Renal cortical epithelial cell (primary cell): ENCODE results near the gene CCHCR1. TPM values are rescaled to one million over a fixed set of nuclear protein-coding genes. Genes with fewer than 3 reads are reported as not detected.
A peak's percentile ranks its signal among the peaks of the same experiment; 100 is the strongest.

Experiments
- DNase-seq: peaks from one replicate; pipeline ENCODE4 v3.0.0-alpha.2; 2011; ENCODE audit warnings: low read depth
- total RNA-seq: library from RNA; depleted of rRNA; stranded (reverse); fragments of >200 nt; gene quantifications from 2 replicates; pipeline ENCODE4 v1.2.3, GENCODE V29; 2014

CCHCR1 gene
- total RNA-seq, 1 donor from 2014 or later: 21.0 TPM

- DNase-seq: peak; percentile 41
These were observed 29.4 kb downstream of the CCHCR1 start for GRCh38 chr6:31128093-31128676.

GRCh38 chr6:31126396-31127175, 31.0 kb downstream of the CCHCR1 start:
- no peak for DNase-seq

- DNase-seq: peak; percentile 61
These were observed 31.8 kb downstream of the CCHCR1 start for GRCh38 chr6:31125586-31126363.

GRCh38 chr6:31125162-31125561, 32.4 kb downstream of the CCHCR1 start:
- peak; percentile 80 for DNase-seq

GRCh38 chr6:31122791-31123706, 34.6 kb downstream of the CCHCR1 start:
- DNase-seq: peak; percentile 92

- no peak for DNase-seq
These were observed 36.3 kb downstream of the CCHCR1 start for GRCh38 chr6:31121131-31121790.

GRCh38 chr6:31120151-31120915, 37.3 kb downstream of the CCHCR1 start, which contains the start of gene CDSN:
TSS of gene CDSN (minus strand) at chr6:31120446. CDS start at chr6:31120419, 27 bp downstream.
- no peak for DNase-seq

- DNase-seq: no peak
These were observed 39.4 kb downstream of the CCHCR1 start for GRCh38 chr6:31118178-31118577.

GRCh38 chr6:31116661-31117385, 40.8 kb downstream of the CCHCR1 start:
- DNase-seq: no peak

- no peak for DNase-seq
These were observed 41.6 kb downstream of the CCHCR1 start for GRCh38 chr6:31115941-31116560.

GRCh38 chr6:31114970-31115849, 42.4 kb downstream of the CCHCR1 start:
- DNase-seq: peak; percentile 58

GRCh38 chr6:31114541-31114878, 43.1 kb downstream of the CCHCR1 start, which contains the start of gene PSORS1C1:
TSS of gene PSORS1C1 (plus strand) at chr6:31114800. CDS start at chr6:31129633, 14,833 bp downstream.
- peak; percentile 95 for DNase-seq

GRCh38 chr6:31113861-31114540, 43.6 kb downstream of the CCHCR1 start:
- DNase-seq: no peak

- DNase-seq: no peak
These were observed 45.1 kb downstream of the CCHCR1 start, which contains the start of gene C6orf15 for GRCh38 chr6:31112478-31112877. TSS of gene C6orf15 (minus strand) at chr6:31112575. CDS start at chr6:31112555, 20 bp downstream.

- no peak for DNase-seq
These were observed 45.9 kb downstream of the CCHCR1 start for GRCh38 chr6:31111712-31112111.

GRCh38 chr6:31110825-31111582, 46.6 kb downstream of the CCHCR1 start:
- no peak for DNase-seq
